ENCODE measurements around the gene C21orf58.

DNA sequence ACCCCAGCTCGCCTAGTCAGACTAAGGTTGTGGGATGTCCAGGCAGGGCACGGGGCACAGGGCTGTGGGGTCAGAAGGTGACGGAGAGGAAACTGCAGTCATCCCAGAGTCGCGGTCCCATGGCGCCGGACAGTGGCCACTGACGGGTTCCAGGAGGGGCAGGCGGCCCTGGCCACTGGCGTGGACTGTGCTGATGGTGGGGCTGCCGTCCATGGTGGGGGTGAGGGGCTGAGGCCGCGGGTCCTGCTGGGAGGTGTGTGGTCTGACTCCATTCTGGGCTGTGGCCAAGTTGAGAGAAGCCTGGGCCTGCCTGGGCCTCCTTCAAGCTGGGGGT lies 32.3 kb upstream of the C21orf58 start:
- TF ChIP-seq YY1 (IDR thresholded peaks at IDR 0.05; ENCODE audit: insufficient read depth, insufficient read length) (no peak), SUZ12 (IDR thresholded peaks at IDR 0.05; ENCODE audit: extremely low read depth, insufficient read depth, insufficient read length) (no peak)
